Astrocyte of the cerebellum (primary cell): Measurements from ENCODE around the gene RAP1GDS1.
"Not testable (repeated sequence)": the region's sequence is repeated elsewhere in the genome, so short reads cannot be mapped to it uniquely, and the experiment has no call there.

ENCODE experiments used
- DNase-seq: peaks from one replicate; pipeline ENCODE4 v3.0.0-alpha.2; 2011; ENCODE audit warnings: low read depth
- H3K4me3 ChIP-seq: 2 replicates; pipeline ENCODE4 v1.5.1; 2011; ENCODE audit warnings: mild to moderate bottlenecking, low read depth, low read length, moderate library complexity
- in situ Hi-C: cut with HindIII; loops from 2 replicates; pipeline ENCODE4 v1.10.0; 2017; ENCODE audit warnings: low sequenced_read_pairs
- TF ChIP-seq, protein P1 (sequence below): IDR thresholded peaks from 2 replicates; pipeline ENCODE4 v1.5.1; 2012; ENCODE audit warnings: low read length, low read depth, moderate library complexity, mild to moderate bottlenecking; ENCODE audit errors: missing control alignments

RAP1GDS1 gene

DNA sequence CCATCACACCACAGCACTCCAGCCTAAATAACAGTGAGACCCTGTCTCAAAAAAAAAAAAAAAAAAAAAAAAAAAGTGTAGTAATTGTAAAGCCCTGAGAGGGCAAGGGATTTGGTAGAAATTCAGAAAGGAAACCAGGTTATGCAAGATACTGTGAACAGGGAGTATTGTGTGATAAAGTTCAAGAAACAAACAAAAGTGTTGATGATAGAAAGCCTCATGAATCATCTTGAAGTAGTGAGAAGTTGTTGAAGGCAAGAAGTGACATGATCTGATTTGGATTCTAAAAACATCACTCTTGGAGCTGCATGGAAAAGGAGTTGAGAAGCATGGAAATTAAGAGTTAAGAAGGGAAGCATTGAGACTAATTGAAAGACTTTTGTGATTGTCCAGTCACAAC lies 102.2 kb downstream of the RAP1GDS1 start:
- TF ChIP-seq, protein P1, sequence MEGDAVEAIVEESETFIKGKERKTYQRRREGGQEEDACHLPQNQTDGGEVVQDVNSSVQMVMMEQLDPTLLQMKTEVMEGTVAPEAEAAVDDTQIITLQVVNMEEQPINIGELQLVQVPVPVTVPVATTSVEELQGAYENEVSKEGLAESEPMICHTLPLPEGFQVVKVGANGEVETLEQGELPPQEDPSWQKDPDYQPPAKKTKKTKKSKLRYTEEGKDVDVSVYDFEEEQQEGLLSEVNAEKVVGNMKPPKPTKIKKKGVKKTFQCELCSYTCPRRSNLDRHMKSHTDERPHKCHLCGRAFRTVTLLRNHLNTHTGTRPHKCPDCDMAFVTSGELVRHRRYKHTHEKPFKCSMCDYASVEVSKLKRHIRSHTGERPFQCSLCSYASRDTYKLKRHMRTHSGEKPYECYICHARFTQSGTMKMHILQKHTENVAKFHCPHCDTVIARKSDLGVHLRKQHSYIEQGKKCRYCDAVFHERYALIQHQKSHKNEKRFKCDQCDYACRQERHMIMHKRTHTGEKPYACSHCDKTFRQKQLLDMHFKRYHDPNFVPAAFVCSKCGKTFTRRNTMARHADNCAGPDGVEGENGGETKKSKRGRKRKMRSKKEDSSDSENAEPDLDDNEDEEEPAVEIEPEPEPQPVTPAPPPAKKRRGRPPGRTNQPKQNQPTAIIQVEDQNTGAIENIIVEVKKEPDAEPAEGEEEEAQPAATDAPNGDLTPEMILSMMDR = no peak
- no peak for DNase-seq
- no peak overlapping the region for H3K4me3 ChIP-seq
- in situ Hi-C loops = no loop called here

DNA sequence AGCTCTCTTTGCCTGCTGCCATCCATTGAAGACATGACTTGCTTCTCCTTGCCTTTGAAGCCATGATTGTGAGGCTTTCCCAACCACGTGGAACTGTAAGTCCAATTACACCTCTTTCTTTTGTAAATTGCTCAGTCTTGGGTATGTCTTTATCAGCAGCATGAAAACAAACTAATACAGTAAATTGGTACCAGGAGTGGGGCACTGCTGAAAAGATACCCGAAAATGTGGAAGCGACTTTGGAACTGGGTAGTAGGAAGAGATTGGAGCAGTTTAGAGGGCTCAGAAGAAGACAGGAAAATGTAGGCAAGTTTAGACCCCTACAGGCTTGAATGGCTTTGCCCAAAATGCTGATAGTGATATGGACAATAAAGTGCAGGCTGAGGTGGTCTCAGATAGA lies 105.1 kb downstream of the RAP1GDS1 start:
- H3K4me3 ChIP-seq, in situ Hi-C loops, DNase-seq: not testable (repeated sequence)

DNA sequence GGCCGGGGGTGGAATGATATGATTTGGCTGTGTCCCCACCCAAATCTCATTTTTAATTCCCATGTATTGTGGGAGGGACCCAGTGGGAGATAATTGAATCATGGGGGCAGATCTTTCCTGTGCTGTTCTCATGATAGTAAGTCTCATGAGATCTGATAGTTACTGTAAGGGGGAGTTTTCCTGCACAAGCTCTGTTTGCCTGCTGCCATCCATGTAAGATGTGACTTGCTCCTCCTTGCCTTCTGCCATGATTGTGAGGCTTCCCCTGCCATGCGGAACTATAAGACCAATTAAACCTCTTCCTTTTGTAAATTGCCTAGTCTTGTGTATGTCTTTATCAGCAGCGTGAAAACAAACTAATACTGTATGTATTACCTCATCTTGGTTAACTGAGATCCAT lies 106.8 kb downstream of the RAP1GDS1 start:
- in situ Hi-C loops, DNase-seq, H3K4me3 ChIP-seq: not testable (repeated sequence)

DNA sequence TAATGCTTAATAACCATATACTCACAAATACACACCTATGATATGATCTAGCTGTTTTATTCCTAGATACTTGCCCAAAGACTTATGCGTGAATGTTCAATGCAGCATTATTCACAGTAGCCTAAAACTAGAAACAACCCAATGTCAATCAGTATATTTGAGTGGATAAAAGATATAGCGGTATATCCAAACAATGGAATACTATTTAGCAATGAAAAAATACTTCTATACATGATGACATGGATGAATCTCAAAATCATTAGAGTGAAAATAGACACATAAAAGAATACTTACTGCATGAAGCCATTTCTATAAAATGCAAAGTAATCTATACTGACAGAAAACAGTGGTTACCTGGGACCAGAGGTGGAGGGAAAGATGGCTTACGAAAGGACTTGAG lies 108.1 kb downstream of the RAP1GDS1 start:
- TF ChIP-seq, protein P1 = no peak
- no peak for DNase-seq
- in situ Hi-C loops = no loop called here
- H3K4me3 ChIP-seq = no peak overlapping the region

DNA sequence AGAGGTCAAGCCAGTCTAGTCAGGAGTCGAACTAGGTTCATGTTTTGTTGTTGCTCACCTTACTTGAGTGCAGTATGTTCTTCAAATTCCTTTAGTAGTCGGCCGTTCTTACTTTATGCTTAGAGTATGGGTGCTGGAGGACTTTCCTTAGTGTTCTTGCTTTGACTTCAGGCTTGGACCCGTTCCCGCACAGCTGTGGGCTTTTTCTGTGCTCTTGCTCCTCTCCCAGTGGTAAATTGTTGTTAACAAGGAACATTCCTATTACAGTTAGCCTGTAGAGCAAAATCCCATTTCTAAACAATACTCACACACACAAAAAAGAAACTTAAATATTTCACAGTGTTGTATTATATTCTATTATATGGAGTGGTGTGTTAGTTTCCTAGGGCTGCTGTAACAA lies 113.5 kb downstream of the RAP1GDS1 start:
- in situ Hi-C loops = no loop called here
- H3K4me3 ChIP-seq = no peak overlapping the region
- DNase-seq = no peak
- TF ChIP-seq, protein P1 = no peak

DNA sequence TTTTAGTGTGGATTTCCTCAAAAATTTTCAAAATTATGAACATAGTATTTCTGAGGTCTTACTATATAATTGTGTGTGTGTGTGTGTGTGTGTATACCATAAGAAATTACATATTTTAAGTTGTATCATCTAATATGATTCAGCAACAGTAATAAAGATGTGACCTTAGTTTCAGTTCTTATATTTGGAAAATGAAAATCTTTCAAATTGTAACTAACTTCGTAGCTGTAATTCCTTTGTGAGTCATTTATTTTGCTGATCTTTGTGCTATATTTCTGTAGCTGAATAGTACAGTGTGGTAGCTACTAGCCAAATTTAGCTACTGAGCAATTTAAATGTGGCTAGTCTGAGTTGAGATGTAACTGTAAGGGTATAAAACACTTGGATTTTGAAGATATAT lies 116.4 kb downstream of the RAP1GDS1 start:
- TF ChIP-seq, protein P1 = no peak
- H3K4me3 ChIP-seq = no peak overlapping the region
- no peak for DNase-seq
- in situ Hi-C loops = no loop called here

DNA sequence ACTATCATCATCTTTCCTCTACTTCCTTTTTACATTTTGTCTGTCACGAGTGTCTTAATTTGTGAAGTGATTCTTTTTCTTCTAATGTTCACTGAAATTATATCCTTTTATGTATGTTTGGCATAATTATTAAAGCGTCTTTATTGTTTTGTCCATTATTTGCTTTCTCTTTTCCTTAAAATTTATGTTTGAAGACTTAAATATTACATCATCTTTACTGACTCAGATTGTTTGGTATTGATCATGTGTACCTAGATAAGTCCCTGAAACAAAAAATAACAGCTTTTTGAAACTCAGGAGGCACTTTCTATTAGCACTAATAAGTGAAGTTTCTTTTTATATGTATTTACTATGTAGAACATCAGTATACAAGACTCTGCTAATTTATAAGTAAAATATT lies 120.1 kb downstream of the RAP1GDS1 start:
- TF ChIP-seq, protein P1 = no peak
- DNase-seq = no peak
- in situ Hi-C loops = no loop called here
- H3K4me3 ChIP-seq = no peak overlapping the region

DNA sequence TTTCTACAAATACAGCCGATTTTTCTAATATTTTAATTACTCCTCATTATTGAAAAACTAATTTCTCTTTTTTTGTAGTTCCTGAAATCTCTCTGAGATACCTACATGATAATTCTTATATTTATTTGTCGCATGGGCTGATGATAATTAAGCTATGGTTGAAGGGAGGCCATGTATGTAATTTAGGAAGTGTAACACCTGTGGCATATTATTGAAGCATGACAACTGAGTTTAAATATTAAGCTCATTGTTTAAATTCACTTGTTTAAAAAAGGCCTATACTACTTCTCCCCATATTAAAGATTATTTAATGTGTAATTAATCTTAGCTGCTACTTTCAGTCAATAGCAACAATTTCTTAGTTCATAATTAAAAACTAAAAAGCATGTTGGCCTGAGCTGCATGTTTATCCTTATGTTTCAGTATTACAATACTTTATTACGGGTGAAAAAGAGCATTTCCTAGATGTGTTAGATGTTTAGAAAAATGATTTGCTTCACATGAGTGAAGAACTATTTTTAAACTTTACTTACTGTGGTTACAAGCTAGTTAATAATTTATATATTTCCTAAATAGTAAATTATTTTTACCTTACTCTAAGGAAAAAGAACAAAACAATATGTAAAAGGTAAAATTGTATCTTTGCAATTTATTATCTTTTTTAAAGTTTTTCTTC lies 122.4 kb downstream of the RAP1GDS1 start:
- TF ChIP-seq, protein P1 = no peak
- no peak for DNase-seq
- in situ Hi-C loops = no loop called here
- no peak overlapping the region for H3K4me3 ChIP-seq
